Renal cortex interstitium (tissue), 11 donors: ENCODE results near the gene SKA3. TPM values are rescaled to one million over a fixed set of nuclear protein-coding genes. Genes with fewer than 3 reads are reported as not detected.

Experiments used
- DNase-seq, 11 donors: peaks; one replicate each; pipeline ENCODE4 v3.0.0-alpha.2; 2013; ENCODE audit warnings: low read depth in 9 of 11, low spot score in 4 of 11; ENCODE audit errors: extremely low read depth in 1 of 11
- polyA plus RNA-seq, 3 donors: library from polyadenylated mRNA; unstranded; fragments of 120-200 nt; gene quantifications; one replicate each; pipeline ENCODE4 v1.2.1, GENCODE V29; 2013; ENCODE audit not compliant: insufficient read length in 3 of 3

Gene SKA3
- polyA plus RNA-seq, 3 donors, result 11.0 to 15.2 (median 14.0) TPM

- no peak for DNase-seq
Observed at GRCh38 chr13:21123956-21124355, 52.4 kb downstream of the SKA3 start.

- no peak for DNase-seq
Observed at GRCh38 chr13:21121616-21122015, 54.7 kb downstream of the SKA3 start.

DNA sequence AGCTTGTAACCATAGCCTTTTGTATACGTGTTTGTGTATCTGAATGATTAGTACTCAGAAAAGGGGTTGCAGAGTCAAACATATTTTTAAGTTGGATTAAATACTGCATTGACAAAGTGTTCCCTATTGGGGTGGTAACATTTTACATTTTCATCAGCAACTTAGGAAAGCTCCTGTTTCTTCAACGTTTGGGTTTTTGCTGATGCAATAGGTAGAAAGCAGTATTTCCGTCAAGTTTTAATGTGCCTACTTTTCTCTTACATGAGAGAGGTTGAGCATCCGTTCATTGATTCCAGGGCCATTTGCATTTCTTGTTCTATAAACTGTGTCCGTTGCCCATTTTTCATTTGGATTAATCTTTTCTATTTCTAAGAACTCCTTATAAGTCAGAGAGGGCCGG lies 56.2 kb downstream of the SKA3 start:
- DNase-seq, result no peak

DNA sequence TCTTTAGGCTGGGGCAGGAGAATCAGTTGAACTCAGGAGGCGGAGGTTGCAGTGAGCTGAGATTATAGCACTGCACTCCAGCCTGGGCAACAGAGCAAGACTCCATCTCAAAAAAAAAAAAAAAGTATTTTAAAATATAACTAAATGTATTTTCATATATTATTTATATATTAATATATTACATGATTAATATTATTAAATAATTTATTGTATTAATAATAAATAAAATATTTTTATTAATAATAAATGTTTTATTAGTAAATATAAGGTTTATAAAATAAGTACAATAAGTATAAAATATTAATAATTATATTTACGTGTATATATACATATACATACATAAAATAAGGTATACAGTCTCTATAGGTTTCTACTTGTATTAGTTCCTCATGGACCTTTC lies 56.8 kb downstream of the SKA3 start:
- DNase-seq, result no peak

GRCh38 chr13:21118180-21118579 lies 58.2 kb downstream of the SKA3 start:
- DNase-seq, result no peak

DNA sequence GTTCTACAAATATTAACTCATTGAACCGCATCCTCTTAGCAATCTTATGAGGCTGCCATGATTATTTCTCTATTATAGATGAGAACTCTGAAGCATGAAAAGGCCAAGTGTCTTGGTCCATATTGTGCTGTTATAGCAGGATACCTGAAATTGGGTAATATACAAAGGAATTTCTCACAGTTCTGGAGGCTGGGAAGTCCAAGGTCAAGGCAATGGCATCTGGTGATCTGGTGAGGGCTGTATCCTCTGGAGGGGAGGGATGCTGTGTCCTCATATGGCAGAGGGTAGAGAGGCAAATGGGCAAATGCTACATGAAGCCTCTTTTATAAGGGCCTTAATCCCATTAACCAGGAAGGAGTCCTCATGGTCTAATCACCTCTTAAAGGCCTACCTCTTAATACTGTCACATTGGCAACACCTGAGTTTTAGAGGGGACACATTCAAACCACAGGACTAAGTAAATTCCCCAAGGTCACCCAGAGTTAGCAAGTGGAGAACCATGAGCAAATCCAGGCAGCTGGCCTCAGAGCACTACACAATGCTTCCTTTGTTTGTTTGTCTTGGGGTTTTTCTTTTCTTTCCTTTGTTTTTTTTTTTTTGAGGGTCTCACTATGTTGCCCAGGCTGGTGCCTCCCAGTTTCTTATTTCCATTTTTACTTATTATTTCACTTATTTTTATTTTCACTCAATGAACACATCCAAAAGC lies 59.1 kb downstream of the SKA3 start:
- DNase-seq, result no peak

DNA sequence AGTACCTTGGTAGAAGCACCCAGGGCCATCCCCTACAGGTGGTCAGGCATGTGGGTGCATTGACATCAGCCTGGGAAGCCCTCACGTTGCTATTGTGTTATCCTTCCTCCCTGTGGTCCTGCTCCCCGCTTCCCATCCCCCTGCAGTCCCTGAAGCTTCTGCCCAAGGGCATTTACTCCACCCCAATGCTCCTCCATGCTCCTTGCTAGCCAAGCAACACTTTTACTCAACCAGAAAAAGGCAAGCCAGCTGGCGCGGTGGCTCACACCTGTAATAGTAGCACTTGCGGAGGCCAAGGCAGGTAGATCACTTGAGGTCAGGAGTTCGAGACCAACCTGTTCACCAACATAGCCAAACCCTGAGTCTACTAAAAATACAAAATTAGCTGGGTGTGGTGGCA lies 60.2 kb downstream of the SKA3 start:
- no peak for DNase-seq

DNA sequence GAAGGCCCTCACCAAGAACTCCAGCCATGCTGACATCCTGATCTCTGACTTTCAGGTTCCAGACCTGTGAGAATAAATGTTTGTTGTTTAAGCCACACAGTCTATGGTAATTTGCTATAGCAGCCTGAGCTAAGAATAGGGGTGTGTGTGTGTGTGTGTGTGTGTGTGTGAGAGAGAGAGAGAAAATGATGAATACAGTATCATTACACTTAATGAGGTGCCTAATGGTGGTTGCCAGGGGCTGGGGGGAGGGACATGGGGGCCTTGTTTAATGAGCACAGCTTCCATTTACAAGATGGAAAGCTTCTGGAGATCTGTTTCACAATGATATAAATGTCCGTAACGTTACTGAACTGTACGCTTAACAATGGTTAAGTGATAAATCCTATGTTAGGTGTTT lies 61.1 kb downstream of the SKA3 start:
- DNase-seq, result no peak

DNA sequence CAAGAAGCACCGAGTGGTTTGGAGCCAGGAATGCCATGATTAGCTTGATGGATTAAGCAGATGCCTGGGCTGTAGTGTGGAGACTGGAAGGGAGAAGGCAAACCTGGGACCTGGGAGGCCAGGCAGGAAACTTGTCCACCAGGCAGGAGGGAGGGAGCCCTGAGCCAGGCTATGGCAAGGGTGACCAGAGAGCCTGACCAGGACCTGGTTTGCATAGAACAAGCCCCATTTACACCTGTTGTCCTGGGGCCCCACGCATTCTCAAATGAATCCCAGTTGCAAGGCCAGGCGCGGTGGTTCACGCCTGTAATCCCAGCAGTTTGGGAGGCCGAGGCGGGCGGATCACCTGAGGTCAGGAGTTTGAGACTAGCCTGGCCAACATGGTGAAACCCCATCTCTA lies 64.8 kb downstream of the SKA3 start:
- DNase-seq, result no peak

DNA sequence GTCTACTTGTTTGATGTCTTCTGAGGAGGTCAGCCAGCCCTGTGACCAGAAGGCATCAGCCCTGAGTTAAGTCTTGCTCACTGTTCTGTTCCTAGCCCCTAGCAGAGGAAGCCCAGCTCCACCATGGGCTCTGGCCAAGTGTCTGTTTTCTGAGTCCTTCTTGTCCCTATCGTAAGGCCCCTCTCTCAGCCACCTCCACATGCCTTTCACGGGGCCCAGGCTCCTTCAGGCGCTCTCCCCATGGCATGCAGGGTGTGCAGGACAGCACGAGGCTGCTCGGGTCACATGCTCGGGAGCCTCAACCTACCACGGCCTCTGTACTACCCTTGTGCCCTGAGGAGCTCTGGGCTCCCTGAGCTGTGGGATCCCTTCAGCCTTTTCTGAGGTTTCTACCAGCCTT lies 67.2 kb downstream of the SKA3 start:
- no peak for DNase-seq

DNA sequence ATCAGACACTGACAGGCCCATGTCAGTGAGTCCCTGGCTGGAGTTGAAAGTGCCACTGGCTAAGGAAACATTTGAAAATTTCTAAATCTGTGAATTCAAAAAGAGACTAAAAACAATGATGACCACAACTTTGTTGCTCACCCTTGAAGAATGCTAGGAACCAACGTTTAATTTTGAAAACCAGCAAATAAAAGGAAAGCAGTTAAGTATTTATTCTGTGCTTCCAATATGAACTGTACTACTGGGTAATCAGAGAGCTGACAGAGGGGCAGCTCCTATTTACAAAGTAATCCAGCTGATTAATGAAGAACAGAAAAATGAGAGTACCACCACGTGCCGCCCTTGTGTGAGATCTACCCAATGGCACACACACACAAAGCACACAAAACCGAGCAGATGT lies 70.3 kb downstream of the SKA3 start:
- no peak for DNase-seq

- no peak for DNase-seq
Observed at GRCh38 chr13:21104199-21105019, 71.9 kb downstream of the SKA3 start.

Other genes starting within 250 kb of the SKA3 start
- gene LATS2, start 115.0 kb downstream of the SKA3 start, polyA plus RNA-seq, result 10 to 100 TPM; 23.2 to 27.3 (median 25.3) TPM
- 100 to 1,000 TPM; 230 to 280 (median 239) TPM for gene SAP18, start 36.4 kb downstream of the SKA3 start, polyA plus RNA-seq
- gene MRPL57, start 106 bp upstream of the SKA3 start, polyA plus RNA-seq, result 10 to 100 TPM; 23.9 to 26.0 (median 24.8) TPM